Astrocyte of the cerebellum (primary cell): ENCODE measurements around the gene METTL25B.

Experiments
- DNase-seq: peaks from one replicate; pipeline ENCODE4 v3.0.0-alpha.2; 2011; ENCODE audit warnings: low read depth
- H3K4me3 ChIP-seq: 2 replicates; pipeline ENCODE4 v1.5.1; 2011; ENCODE audit warnings: mild to moderate bottlenecking, low read depth, low read length, moderate library complexity
- CTCF ChIP-seq: IDR thresholded peaks from 2 replicates; pipeline ENCODE4 v1.5.1; 2012; ENCODE audit warnings: low read length, low read depth, moderate library complexity, mild to moderate bottlenecking; ENCODE audit errors: missing control alignments
- in situ Hi-C: cut with HindIII; loops from 2 replicates; pipeline ENCODE4 v1.10.0; 2017; ENCODE audit warnings: low sequenced_read_pairs

METTL25B gene

GRCh38 chr1:156700736-156701531 lies 27.3 kb upstream of the METTL25B start:
- no peak for DNase-seq
- no peak overlapping the region for H3K4me3 ChIP-seq
- in situ Hi-C loops, result no loop called here
- TF ChIP-seq CTCF, result no peak

GRCh38 chr1:156703336-156703735 lies 24.9 kb upstream of the METTL25B start:
- no peak for TF ChIP-seq CTCF
- DNase-seq, result no peak
- no peak overlapping the region for H3K4me3 ChIP-seq
- in situ Hi-C loops, result no loop called here

- in situ Hi-C loops, result no loop called here
- no peak overlapping the region for H3K4me3 ChIP-seq
- no peak for DNase-seq
- TF ChIP-seq CTCF, result no peak
Observed at GRCh38 chr1:156703741-156704140, 24.5 kb upstream of the METTL25B start.

GRCh38 chr1:156704166-156704711 lies 24.0 kb upstream of the METTL25B start:
- in situ Hi-C loops, result no loop called here
- TF ChIP-seq CTCF, result no peak
- DNase-seq, result no peak
- H3K4me3 ChIP-seq, result peak overlapping the region; percentile 32

GRCh38 chr1:156704930-156705320 lies 23.3 kb upstream of the METTL25B start:
- H3K4me3 ChIP-seq, result peak overlapping the region; percentile 32
- no peak for DNase-seq

GRCh38 chr1:156705321-156705917 lies 22.9 kb upstream of the METTL25B start, which contains the start of gene CRABP2:
CRABP2 (minus strand) TSS chr1:156705583; CDS start chr1:156705446, 137 bp downstream.
- no peak for DNase-seq
- in situ Hi-C loops, result no loop called here
- peak within 1 kb of the TSS; percentile 32 for H3K4me3 ChIP-seq
- TF ChIP-seq CTCF, result no peak

More at GRCh38 chr1:156704930-156705320, 23.3 kb upstream of the METTL25B start:
- TF ChIP-seq CTCF, result no peak
- in situ Hi-C loops, result no loop called here
